Natural killer cell treated with Interleukin-12 subunit alpha and Interleukin-12 subunit beta and Interleukin-15 and Interleukin-18, amount 100 ng/mL, for 72 hours (primary cell): ENCODE data around the gene SRSF10. TPM values are rescaled to one million over a fixed set of nuclear protein-coding genes. Genes with fewer than 3 reads are reported as not detected.
"Not testable (repeated sequence)": the region's sequence is repeated elsewhere in the genome, so short reads cannot be mapped to it uniquely, and the experiment has no call there.

Source experiments
- ATAC-seq, 2 donors: fragments of 150-1000 bp; cut with Tn5 transposase in 1 of 2; sonication (Bioruptor Pico), chemical (Tn5 transposase) in 1 of 2; 2 replicates each; pipeline ENCODE4 v1.10.0; 2021
- DNase-seq: peaks from one replicate; pipeline ENCODE4 v3.0.0; 2022; ENCODE audit warnings: low spot score
- H3K27ac Mint-ChIP-seq, 2 donors: 1 replicate in 1 of 2; 2 replicates in 1 of 2; pipeline ENCODE4 v1.8.0; 2022; ENCODE audit warnings: mixed read lengths in 2 of 2, mild to moderate bottlenecking in 1 of 2, moderate library complexity in 1 of 2
- H3K27me3 Mint-ChIP-seq, 2 donors: 1 replicate in 1 of 2; 2 replicates in 1 of 2; pipeline ENCODE4 v1.8.0; 2022; ENCODE audit warnings: mixed read lengths in 2 of 2
- H3K36me3 Mint-ChIP-seq: one replicate; pipeline ENCODE4 v1.8.0; 2022; ENCODE audit warnings: mixed read lengths
- H3K4me1 Mint-ChIP-seq, 2 donors: 1 replicate in 1 of 2; 2 replicates in 1 of 2; pipeline ENCODE4 v1.8.0; 2022; ENCODE audit warnings: low read depth in 2 of 2, mixed read lengths in 2 of 2, mild to moderate bottlenecking in 1 of 2
- H3K4me3 Mint-ChIP-seq: one replicate; pipeline ENCODE4 v1.8.0; 2022; ENCODE audit warnings: mixed read lengths
- H3K9me3 Mint-ChIP-seq: 2 replicates; pipeline ENCODE4 v1.8.0; 2022; ENCODE audit warnings: mixed read lengths
- total RNA-seq, 2 donors: library from RNA; stranded (reverse); gene quantifications; one replicate each; pipeline ENCODE4 v1.2.3, GENCODE V29; 2022

SRSF10 gene
- total RNA-seq, 2 donors from 2014 or later, result 176 to 214 TPM

GRCh38 chr1:24008574-24009184 is 28.6 kb upstream of the SRSF10 start:
- H3K9me3 Mint-ChIP-seq, H3K27ac Mint-ChIP-seq: not testable (repeated sequence)

GRCh38 chr1:24007079-24007478 is 27.0 kb upstream of the SRSF10 start:
- H3K27me3 Mint-ChIP-seq, result peaks cover 22 to 42% of the 10 kb centered on the region in 2 donors
- peaks cover 0 to 2% of the 10 kb centered on the region in 2 donors for H3K4me1 Mint-ChIP-seq
- H3K9me3 Mint-ChIP-seq, result no peaks in the 10 kb centered on the region
- no peak overlapping the region for H3K27ac Mint-ChIP-seq
- ATAC-seq (no peak), DNase-seq (no peak)
- H3K36me3 Mint-ChIP-seq, result no peaks in the 10 kb centered on the region
- H3K4me3 Mint-ChIP-seq, result no peak overlapping the region

More at GRCh38 chr1:24008574-24009184, 28.6 kb upstream of the SRSF10 start:
- H3K4me1 Mint-ChIP-seq, H3K4me3 Mint-ChIP-seq, DNase-seq, H3K36me3 Mint-ChIP-seq, ATAC-seq: not testable (repeated sequence)
- peaks cover 18 to 29% of the 10 kb centered on the region in 2 donors for H3K27me3 Mint-ChIP-seq

GRCh38 chr1:24005163-24005562 is 25.0 kb upstream of the SRSF10 start:
- DNase-seq (no peak), ATAC-seq (no peak)
- Mint-ChIP-seq H3K4me1 (no peaks in the 10 kb centered on the region), H3K4me3 (no peak overlapping the region), H3K27me3 (peaks cover 17 to 35% of the 10 kb centered on the region in 2 donors), H3K9me3 (no peaks in the 10 kb centered on the region), H3K27ac (no peak overlapping the region), H3K36me3 (no peaks in the 10 kb centered on the region)

GRCh38 chr1:24004132-24004531 is 24.0 kb upstream of the SRSF10 start:
- H3K4me1 Mint-ChIP-seq, result no peaks in the 10 kb centered on the region

GRCh38 chr1:24003331-24003972 is 23.3 kb upstream of the SRSF10 start:
- ATAC-seq (no peak), DNase-seq (no peak)
- Mint-ChIP-seq H3K27ac (no peak overlapping the region), H3K9me3 (no peaks in the 10 kb centered on the region), H3K4me1 (no peaks in the 10 kb centered on the region), H3K4me3 (no peak overlapping the region), H3K36me3 (no peaks in the 10 kb centered on the region), H3K27me3 (peaks cover 13 to 27% of the 10 kb centered on the region in 2 donors)

More at GRCh38 chr1:24004132-24004531, 24.0 kb upstream of the SRSF10 start:
- peaks cover 13 to 27% of the 10 kb centered on the region in 2 donors for H3K27me3 Mint-ChIP-seq
- no peak overlapping the region for H3K4me3 Mint-ChIP-seq
- ATAC-seq (no peak), DNase-seq (no peak)
- no peaks in the 10 kb centered on the region for H3K9me3 Mint-ChIP-seq
- H3K27ac Mint-ChIP-seq, result no peak overlapping the region
- H3K36me3 Mint-ChIP-seq, result no peaks in the 10 kb centered on the region

- H3K4me3 Mint-ChIP-seq, result no peak overlapping the region
- no peaks in the 10 kb centered on the region for H3K36me3 Mint-ChIP-seq
- DNase-seq (no peak), ATAC-seq (no peak)
- no peaks in the 10 kb centered on the region for H3K4me1 Mint-ChIP-seq
- peaks cover 13 to 27% of the 10 kb centered on the region in 2 donors for H3K27me3 Mint-ChIP-seq
- no peak overlapping the region for H3K27ac Mint-ChIP-seq
- no peaks in the 10 kb centered on the region for H3K9me3 Mint-ChIP-seq
Measured at GRCh38 chr1:24002695-24003094, 22.6 kb upstream of the SRSF10 start.

GRCh38 chr1:23999156-23999671 is 19.1 kb upstream of the SRSF10 start:
- H3K36me3 Mint-ChIP-seq, result no peaks in the 10 kb centered on the region
- ATAC-seq (no peak), DNase-seq (no peak)
- no peak overlapping the region for H3K4me3 Mint-ChIP-seq
- no peaks in the 10 kb centered on the region for H3K9me3 Mint-ChIP-seq
- no peak overlapping the region for H3K27ac Mint-ChIP-seq
- H3K27me3 Mint-ChIP-seq, result peaks cover 7 to 19% of the 10 kb centered on the region in 2 donors
- H3K4me1 Mint-ChIP-seq, result no peaks in the 10 kb centered on the region

- Mint-ChIP-seq H3K27ac (no peak overlapping the region), H3K4me3 (no peak overlapping the region), H3K27me3 (peaks cover 0 to 6% of the 10 kb centered on the region in 2 donors), H3K36me3 (no peaks in the 10 kb centered on the region), H3K4me1 (no peaks in the 10 kb centered on the region), H3K9me3 (no peaks in the 10 kb centered on the region)
- DNase-seq (no peak), ATAC-seq (no peak)
Measured at GRCh38 chr1:23997812-23998211, 17.7 kb upstream of the SRSF10 start.

GRCh38 chr1:23996700-23997229 is 16.6 kb upstream of the SRSF10 start:
- Mint-ChIP-seq H3K4me1 (no peaks in the 10 kb centered on the region), H3K27me3 (no peaks in the 10 kb centered on the region), H3K4me3 (no peak overlapping the region), H3K27ac (no peak overlapping the region), H3K36me3 (no peaks in the 10 kb centered on the region), H3K9me3 (no peaks in the 10 kb centered on the region)
- DNase-seq (no peak), ATAC-seq (no peak)

GRCh38 chr1:23995431-23995837 is 15.3 kb upstream of the SRSF10 start:
- Mint-ChIP-seq H3K4me1 (no peaks in the 10 kb centered on the region), H3K27ac (no peak overlapping the region), H3K27me3 (peaks cover 0 to 2% of the 10 kb centered on the region in 2 donors), H3K36me3 (no peaks in the 10 kb centered on the region), H3K9me3 (no peaks in the 10 kb centered on the region), H3K4me3 (no peak overlapping the region)
- ATAC-seq, result no peak
- no peak for DNase-seq

GRCh38 chr1:23992011-23992410 is 11.9 kb upstream of the SRSF10 start:
- H3K36me3 Mint-ChIP-seq, ATAC-seq, H3K4me1 Mint-ChIP-seq, H3K27ac Mint-ChIP-seq, H3K9me3 Mint-ChIP-seq, DNase-seq, H3K4me3 Mint-ChIP-seq, H3K27me3 Mint-ChIP-seq: not testable (repeated sequence)

GRCh38 chr1:23989263-23989662 is 9.1 kb upstream of the SRSF10 start:
- H3K27ac Mint-ChIP-seq, result no peak overlapping the region
- H3K36me3 Mint-ChIP-seq, result no peaks in the 10 kb centered on the region
- H3K27me3 Mint-ChIP-seq, result peaks cover 0 to 2% of the 10 kb centered on the region in 2 donors
- no peaks in the 10 kb centered on the region for H3K4me1 Mint-ChIP-seq
- no peak overlapping the region for H3K4me3 Mint-ChIP-seq
- no peak for DNase-seq
- no peak for ATAC-seq
- H3K9me3 Mint-ChIP-seq, result no peaks in the 10 kb centered on the region

GRCh38 chr1:23987038-23987437 is 6.9 kb upstream of the SRSF10 start:
- not testable (repeated sequence) for H3K9me3 Mint-ChIP-seq, ATAC-seq, H3K4me1 Mint-ChIP-seq, H3K27ac Mint-ChIP-seq, H3K27me3 Mint-ChIP-seq, DNase-seq, H3K4me3 Mint-ChIP-seq, H3K36me3 Mint-ChIP-seq

- no peak overlapping the region for H3K27ac Mint-ChIP-seq
- no peak overlapping the region for H3K4me3 Mint-ChIP-seq
- ATAC-seq, result no peak
- DNase-seq, result no peak
- peaks cover 9 to 10% of the 10 kb centered on the region in 2 donors for H3K4me1 Mint-ChIP-seq
- no peaks in the 10 kb centered on the region for H3K9me3 Mint-ChIP-seq
- no peaks in the 10 kb centered on the region for H3K27me3 Mint-ChIP-seq
- peaks cover 2% of the 10 kb centered on the region for H3K36me3 Mint-ChIP-seq
Measured at GRCh38 chr1:23984417-23985186, 4.5 kb upstream of the SRSF10 start.
